NCI-H2107 (cell line): ENCODE data around the gene KPNA6.
"Not testable (repeated sequence)": the region's sequence is repeated elsewhere in the genome, so short reads cannot be mapped to it uniquely, and the experiment has no call there.

Source experiments
- DNase-seq: peaks from one replicate; lab custom pipeline; 2025; lab: John Stamatoyannopoulos, UW

Gene KPNA6

GRCh38 chr1:32100807-32101708, 6.8 kb upstream of the KPNA6 start:
- DNase-seq = no peak

GRCh38 chr1:32104127-32104526, 3.7 kb upstream of the KPNA6 start:
- DNase-seq = no peak

GRCh38 chr1:32105338-32105737, 2.5 kb upstream of the KPNA6 start:
- no peak for DNase-seq

- DNase-seq = no peak
These were observed 1.1 kb upstream of the KPNA6 start for GRCh38 chr1:32106663-32107275.

- no peak for DNase-seq
These were observed 3.3 kb downstream of the KPNA6 start for GRCh38 chr1:32111040-32111623.

GRCh38 chr1:32111789-32112188, 3.9 kb downstream of the KPNA6 start:
- DNase-seq = no peak

- DNase-seq = no peak
These were observed 5.0 kb downstream of the KPNA6 start for GRCh38 chr1:32112806-32113375.

- DNase-seq = not testable (repeated sequence)
These were observed 5.6 kb downstream of the KPNA6 start for GRCh38 chr1:32113436-32113835.

- DNase-seq = no peak
These were observed 6.6 kb downstream of the KPNA6 start for GRCh38 chr1:32114420-32114819.

- DNase-seq = no peak
These were observed 7.6 kb downstream of the KPNA6 start for GRCh38 chr1:32115496-32115895.

- DNase-seq = no peak
These were observed 8.7 kb downstream of the KPNA6 start for GRCh38 chr1:32116531-32116930.

- DNase-seq = no peak
These were observed 14.3 kb downstream of the KPNA6 start for GRCh38 chr1:32122151-32122550.

GRCh38 chr1:32123361-32123760, 15.5 kb downstream of the KPNA6 start:
- not testable (repeated sequence) for DNase-seq

- no peak for DNase-seq
These were observed 17.5 kb downstream of the KPNA6 start for GRCh38 chr1:32125313-32125712.

- no peak for DNase-seq
These were observed 18.9 kb downstream of the KPNA6 start for GRCh38 chr1:32126770-32127169.

- DNase-seq = no peak
These were observed 19.7 kb downstream of the KPNA6 start for GRCh38 chr1:32127409-32128198.

GRCh38 chr1:32128479-32128878, 20.6 kb downstream of the KPNA6 start:
- DNase-seq = no peak

- no peak for DNase-seq
These were observed 21.1 kb downstream of the KPNA6 start for GRCh38 chr1:32128964-32129363.

- DNase-seq = not testable (repeated sequence)
These were observed 26.1 kb downstream of the KPNA6 start for GRCh38 chr1:32133950-32134280.

- DNase-seq = no peak
These were observed 29.3 kb downstream of the KPNA6 start for GRCh38 chr1:32137111-32137510.

GRCh38 chr1:32138965-32139364, 31.1 kb downstream of the KPNA6 start:
- DNase-seq = no peak
